HFFc6 (cell line): ENCODE data around the gene ZSWIM1. TPM values are rescaled to one million over a fixed set of nuclear protein-coding genes. Genes with fewer than 3 reads are reported as not detected.
"Not testable (repeated sequence)": the region's sequence is repeated elsewhere in the genome, so short reads cannot be mapped to it uniquely, and the experiment has no call there.

Experiments
- DNase-seq: peaks from one replicate; pipeline ENCODE4 v3.0.0-alpha.2; 2018
- H3K27ac Mint-ChIP-seq: 2 replicates; pipeline ENCODE4 v1.8.0; 2020; ENCODE audit warnings: mild to moderate bottlenecking, mixed read lengths
- H3K27me3 Mint-ChIP-seq: 2 replicates; pipeline ENCODE4 v1.8.0; 2021; ENCODE audit warnings: mild to moderate bottlenecking, moderate library complexity, mixed read lengths; ENCODE audit not compliant: insufficient read depth
- H3K36me3 Mint-ChIP-seq: 2 replicates; pipeline ENCODE4 v1.8.0; 2021; ENCODE audit warnings: low read depth, mixed read lengths
- H3K4me1 Mint-ChIP-seq: 2 replicates; pipeline ENCODE4 v1.8.0; 2020; ENCODE audit warnings: low read depth, mixed read lengths
- H3K4me3 Mint-ChIP-seq: 2 replicates; pipeline ENCODE4 v1.8.0; 2020; ENCODE audit warnings: mild to moderate bottlenecking, moderate library complexity, mixed read lengths
- H3K9me3 Mint-ChIP-seq: 2 replicates; pipeline ENCODE4 v1.8.0; 2020; ENCODE audit warnings: mild to moderate bottlenecking, mixed read lengths
- CTCF ChIP-seq: fragments of 200-600 bp; sonication (generic); IDR thresholded peaks from 2 replicates; pipeline ENCODE4 v1.5.0; 2021; ENCODE audit warnings: antibody characterized with exemption, mild to moderate bottlenecking
- total RNA-seq, 6 experiments: library from RNA; stranded (reverse); fragmentation: NEBNext Ultra II Directional; extraction: Animal tissue kit (Norgen Biotek cat#: 25700); gene quantifications; 2 replicates in 1 of 6; 3 replicates in 5 of 6; pipeline ENCODE4 v1.2.3, GENCODE V29; 2021

Gene ZSWIM1
- total RNA-seq, 6 experiments from 2014 or later: 9.8 to 11.7 (median 10.3) TPM

GRCh38 chr20:45872626-45873025 is 8.4 kb upstream of the ZSWIM1 start:
- Mint-ChIP-seq H3K4me1 (peaks cover 16% of the 10 kb centered on the region), H3K27me3 (no peaks in the 10 kb centered on the region), H3K9me3 (no peaks in the 10 kb centered on the region), H3K4me3 (no peak overlapping the region), H3K36me3 (no peaks in the 10 kb centered on the region), H3K27ac (no peak overlapping the region)
- no peak for TF ChIP-seq CTCF
- no peak for DNase-seq

GRCh38 chr20:45873409-45874103 is 7.5 kb upstream of the ZSWIM1 start:
- no peaks in the 10 kb centered on the region for H3K27me3 Mint-ChIP-seq
- TF ChIP-seq CTCF: no peak
- no peaks in the 10 kb centered on the region for H3K36me3 Mint-ChIP-seq
- H3K4me3 Mint-ChIP-seq: no peak overlapping the region
- H3K9me3 Mint-ChIP-seq: no peaks in the 10 kb centered on the region
- H3K4me1 Mint-ChIP-seq: peaks cover 8% of the 10 kb centered on the region; the same call in 1 of the 2 replicates
- DNase-seq: peak; percentile 19
- no peak overlapping the region for H3K27ac Mint-ChIP-seq

GRCh38 chr20:45874104-45874481 is 6.9 kb upstream of the ZSWIM1 start:
- not testable (repeated sequence) for H3K4me1 Mint-ChIP-seq, H3K36me3 Mint-ChIP-seq, H3K27ac Mint-ChIP-seq, DNase-seq, H3K9me3 Mint-ChIP-seq, H3K27me3 Mint-ChIP-seq, H3K4me3 Mint-ChIP-seq

- Mint-ChIP-seq H3K9me3 (no peaks in the 10 kb centered on the region), H3K36me3 (no peaks in the 10 kb centered on the region), H3K27ac (no peak overlapping the region), H3K27me3 (no peaks in the 10 kb centered on the region), H3K4me3 (no peak overlapping the region), H3K4me1 (peaks cover 8% of the 10 kb centered on the region; the same call in 1 of the 2 replicates)
- no peak for DNase-seq
- no peak for TF ChIP-seq CTCF
Measured at GRCh38 chr20:45874576-45874975, 6.5 kb upstream of the ZSWIM1 start.

GRCh38 chr20:45878076-45878761 is 2.8 kb upstream of the ZSWIM1 start:
- Mint-ChIP-seq H3K4me3 (no peak overlapping the region), H3K27me3 (peaks cover 2% of the 10 kb centered on the region; the same call in 1 of the 2 replicates), H3K36me3 (peaks cover 16% of the 10 kb centered on the region), H3K4me1 (peaks cover 28% of the 10 kb centered on the region), H3K9me3 (no peaks in the 10 kb centered on the region), H3K27ac (no peak overlapping the region)
- DNase-seq: no peak
- no peak for TF ChIP-seq CTCF

- Mint-ChIP-seq H3K9me3 (no peaks in the 10 kb centered on the region), H3K27ac (peak overlapping the region; percentile 55; the same call in 1 of the 2 replicates), H3K4me1 (peaks cover 37% of the 10 kb centered on the region), H3K36me3 (peaks cover 24% of the 10 kb centered on the region), H3K27me3 (peaks cover 2% of the 10 kb centered on the region; the same call in 1 of the 2 replicates), H3K4me3 (peak overlapping the region; percentile 72)
- no peak for TF ChIP-seq CTCF
- DNase-seq: no peak
Measured at GRCh38 chr20:45882469-45883099, 1.6 kb downstream of the ZSWIM1 start.
